Measurements from ENCODE around the gene ZFP92.

The ZFP92 gene

DNA sequence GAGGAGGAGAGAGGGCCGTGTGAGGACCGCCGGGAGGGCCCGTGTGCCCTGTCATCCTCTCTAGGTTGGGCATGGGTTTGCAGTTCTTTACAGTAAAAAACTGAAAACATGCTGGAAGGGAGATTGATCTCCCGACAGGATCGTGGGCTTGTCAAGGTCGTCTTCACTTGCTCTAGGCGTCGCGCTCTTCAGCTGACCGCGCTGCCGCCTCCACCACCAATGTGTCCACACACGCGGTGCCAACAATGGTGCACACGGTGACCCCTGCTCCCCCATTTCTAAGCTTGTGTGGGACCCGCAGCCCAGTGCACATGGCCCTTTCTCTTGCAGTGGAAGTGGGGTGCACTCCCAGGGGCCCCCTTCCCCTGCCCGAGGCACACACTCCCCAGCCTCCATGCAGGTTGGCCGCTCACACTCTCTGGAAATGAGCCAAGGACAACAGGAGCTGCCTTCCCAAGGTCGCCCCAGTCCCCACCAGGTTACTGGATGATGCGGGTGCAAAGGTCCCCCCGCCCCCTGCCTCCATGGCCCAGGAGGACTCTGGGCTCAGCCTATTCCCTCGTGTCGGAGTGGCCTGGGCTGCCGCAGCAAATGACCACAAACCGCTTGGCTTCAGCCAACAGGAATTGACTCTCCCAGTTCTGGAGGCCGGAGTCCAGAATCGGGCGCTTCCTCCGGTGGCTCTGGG lies 1.7 kb upstream of the ZFP92 start:
- DNase-seq, result no peak

DNA sequence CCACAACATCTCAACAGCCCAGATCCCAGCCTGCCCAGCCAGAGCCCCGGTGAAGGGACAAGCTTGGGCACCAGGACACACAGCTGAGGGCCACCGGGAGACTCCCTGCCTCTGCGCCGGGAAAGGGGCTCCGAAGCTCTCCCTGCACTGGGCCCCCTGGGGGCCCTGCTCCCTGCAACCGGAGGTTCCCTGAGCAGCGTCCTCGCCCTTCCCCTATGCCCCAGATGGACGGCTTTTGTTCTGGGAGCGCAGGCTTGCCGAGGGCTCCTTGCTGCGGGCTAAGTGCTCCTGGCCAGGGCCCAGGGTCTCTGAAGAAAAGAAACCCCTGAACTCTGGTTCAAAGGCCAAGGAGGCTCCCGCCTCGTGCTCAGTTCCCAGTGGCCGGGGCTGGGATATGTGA lies 899 bp upstream of the ZFP92 start:
- DNase-seq, result no peak

DNA sequence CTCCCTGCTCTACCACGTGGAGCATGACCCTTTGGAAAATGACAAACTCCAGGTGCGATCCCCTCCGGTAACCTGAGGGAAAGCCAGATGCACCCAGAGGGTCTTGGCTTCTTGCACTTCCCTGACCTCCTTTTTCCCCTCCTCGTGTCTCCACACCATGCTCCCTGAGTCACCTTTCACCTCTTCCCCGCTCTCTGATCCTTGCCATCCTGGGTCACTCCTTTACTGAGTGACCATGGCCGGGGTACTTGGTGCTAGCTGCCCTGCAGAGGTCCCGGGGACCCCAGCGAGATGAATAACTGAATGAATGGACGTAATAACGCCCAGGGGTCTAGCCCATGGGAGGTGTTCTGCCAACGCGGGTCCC lies 401 bp upstream of the ZFP92 start:
- no peak for DNase-seq

DNA sequence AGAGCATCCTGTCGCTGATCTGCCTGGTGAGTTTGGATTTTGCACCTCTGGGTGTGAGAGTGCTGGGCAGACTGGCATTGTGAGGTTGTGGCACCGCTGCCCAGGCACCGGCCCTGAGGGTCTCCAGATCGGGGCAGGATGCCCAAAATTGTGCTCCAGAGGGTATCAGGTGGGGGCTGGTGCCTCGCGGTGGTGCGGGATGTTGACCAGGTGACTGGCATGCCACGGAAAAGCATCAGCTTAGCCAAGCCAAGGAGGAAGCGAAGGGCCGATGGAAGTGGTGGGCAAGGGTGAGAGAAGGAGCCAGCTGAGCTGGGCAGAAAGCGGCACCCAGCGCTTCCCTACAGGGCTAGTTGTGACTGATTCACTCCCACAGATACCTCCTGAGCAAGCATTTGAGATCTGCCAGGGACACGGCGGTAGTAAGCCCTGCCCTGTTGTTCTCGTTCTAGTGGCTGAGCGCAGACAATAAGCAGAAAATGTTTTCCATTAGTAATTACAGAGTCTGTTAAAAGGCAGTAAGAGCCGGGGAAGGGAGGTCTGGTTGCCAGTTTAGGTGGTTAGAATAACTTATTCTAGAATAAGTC lies 809 bp downstream of the ZFP92 start:
- no peak for DNase-seq

DNA sequence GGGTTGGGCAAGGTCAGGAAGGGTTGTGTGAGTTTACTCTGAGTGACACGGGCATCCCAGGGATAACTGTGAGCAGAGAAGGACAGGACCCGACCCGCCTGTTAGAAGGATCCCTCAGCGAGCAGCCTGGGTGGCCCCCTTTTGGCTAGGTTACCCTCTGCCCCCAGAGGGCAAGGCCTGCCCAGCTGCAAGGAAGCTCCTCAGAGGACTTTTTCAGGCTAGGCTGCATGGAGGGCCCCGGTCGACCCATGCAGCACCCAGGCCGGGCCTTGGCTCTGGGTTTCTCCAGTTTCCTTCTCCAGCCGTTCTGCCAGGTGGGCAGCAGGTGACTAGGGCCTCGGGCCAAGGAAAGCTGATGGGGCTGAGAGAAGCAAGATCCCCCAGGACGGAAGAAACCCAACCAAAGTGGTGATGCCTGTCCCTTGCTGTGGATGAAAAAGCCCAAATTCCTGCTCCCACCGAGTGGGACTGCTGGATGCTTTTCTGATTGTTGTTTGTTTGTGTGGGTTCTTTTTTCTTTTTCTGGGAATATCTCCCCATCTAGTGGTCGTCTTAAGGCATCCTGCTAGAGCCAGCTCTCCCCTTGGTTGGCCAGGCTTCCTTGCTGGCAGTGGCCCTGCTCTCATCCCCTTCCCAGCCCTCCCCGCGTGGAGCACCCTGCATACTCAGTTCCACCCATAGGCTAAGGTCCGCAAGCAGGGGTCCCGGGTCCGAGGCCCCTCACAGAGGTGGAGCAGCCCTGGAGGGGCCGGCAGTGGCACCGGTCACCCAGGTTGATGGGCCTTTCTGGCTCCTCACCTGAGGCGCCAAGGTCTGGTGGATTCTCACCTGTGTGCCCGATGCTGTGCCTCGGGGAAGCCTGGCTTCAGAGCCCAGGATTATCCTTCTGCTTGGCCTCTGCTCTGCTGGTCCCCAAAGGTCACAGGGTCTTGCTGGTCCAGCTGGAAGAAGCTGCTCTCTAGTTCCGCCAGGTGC lies 1.8 kb downstream of the ZFP92 start:
- no peak for DNase-seq

DNA sequence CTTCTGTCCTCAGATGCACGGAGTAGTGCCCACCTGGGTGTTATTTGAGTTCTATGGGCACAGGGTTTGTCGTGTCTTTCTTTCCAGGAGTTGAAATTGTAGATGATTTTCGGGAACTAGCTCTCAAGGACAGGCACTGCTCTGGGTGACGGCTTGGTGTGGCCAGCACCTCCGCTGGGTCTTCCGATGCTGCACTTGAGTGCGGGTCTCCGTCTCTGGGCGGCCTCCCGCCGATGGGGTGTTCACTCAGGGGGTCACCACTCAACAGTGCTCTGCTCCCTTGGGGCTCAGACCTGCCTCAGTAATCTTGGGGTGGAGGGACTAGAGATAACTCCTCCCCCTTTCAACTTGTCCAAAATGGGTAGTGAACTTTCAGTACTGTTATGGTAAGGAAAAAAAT lies 2.5 kb downstream of the ZFP92 start:
- no peak for DNase-seq

DNA sequence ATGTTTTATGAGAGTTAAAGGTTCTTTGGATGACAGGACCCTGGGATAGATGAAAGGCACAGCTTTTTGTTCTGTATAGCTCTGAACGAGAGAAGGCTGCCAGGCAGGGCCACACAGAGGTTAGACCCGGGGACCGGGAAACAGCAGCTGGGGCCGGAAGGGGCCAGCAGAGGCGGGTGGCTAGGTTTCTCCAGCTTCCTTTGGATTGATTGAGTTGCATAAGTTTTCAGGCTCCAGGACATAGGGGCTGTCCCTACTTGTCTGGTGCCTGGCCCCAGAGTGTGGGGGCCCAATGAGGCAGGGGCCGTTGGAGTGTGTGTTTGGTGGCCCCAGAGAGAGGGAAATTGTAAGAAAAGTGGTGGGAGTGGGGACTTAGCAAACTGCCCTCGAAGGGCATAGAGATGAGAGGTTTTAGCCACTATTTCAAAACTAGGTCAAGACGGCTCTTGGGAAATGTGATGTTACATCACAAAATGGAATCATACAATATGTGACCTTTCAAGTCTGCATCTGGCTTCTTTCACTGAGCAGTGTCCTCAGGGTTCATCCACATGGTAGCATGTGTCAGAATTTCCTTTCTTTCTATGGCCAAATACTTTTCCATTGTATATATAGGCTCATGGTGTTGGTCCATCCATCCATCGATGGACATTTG lies 3.7 kb downstream of the ZFP92 start:
- no peak for DNase-seq

DNA sequence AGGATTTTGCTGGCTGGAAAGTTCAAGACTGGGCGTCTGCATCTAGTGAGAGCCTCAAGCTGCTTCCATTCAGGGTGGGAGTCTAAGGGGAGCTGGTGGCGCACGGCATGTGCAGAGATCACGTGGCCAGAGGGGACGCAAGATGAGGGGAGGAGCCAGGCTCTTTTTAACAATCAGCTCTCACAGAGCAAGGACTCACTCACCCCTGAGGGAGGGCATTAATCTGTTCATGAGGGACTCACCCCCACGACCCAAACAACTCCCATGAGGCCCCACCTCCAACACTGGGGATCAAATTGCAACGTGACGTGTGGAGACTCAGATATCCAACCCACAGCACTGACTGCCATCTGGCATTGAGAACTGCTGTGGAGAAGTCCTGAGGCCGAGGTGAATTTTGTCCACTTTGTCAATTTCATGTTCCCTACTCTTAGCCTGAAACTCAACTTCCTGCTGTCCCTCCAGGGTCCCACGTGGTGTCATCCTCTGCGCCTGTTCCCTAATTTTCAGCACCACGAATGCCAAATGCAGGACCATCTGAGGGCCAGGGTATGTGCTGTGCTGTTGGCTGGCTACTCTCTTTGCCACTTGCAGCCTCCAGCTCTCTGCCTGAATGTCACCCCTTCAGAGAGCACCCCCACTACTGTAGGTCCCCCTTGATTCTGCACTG lies 5.6 kb downstream of the ZFP92 start:
- no peak for DNase-seq

DNA sequence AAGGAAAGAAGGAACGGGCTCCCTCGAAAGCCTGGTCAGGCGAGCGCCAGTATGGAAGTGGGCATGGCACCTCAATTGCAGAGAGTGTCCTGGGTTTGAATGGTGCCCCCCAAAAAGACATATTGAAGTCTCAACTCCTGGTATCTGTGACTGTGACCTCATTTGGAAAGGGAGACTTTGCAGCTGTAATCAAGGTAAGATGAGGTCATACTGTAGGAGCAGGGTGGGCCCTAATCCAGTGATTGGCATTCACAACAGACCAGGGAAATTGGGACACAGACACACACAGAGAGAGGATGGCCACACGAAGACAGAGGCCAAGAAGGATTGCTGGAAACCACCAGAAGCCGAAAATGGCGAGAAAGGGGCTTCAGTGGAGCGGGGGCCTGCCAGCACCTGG lies 6.4 kb downstream of the ZFP92 start:
- no peak for DNase-seq

DNA sequence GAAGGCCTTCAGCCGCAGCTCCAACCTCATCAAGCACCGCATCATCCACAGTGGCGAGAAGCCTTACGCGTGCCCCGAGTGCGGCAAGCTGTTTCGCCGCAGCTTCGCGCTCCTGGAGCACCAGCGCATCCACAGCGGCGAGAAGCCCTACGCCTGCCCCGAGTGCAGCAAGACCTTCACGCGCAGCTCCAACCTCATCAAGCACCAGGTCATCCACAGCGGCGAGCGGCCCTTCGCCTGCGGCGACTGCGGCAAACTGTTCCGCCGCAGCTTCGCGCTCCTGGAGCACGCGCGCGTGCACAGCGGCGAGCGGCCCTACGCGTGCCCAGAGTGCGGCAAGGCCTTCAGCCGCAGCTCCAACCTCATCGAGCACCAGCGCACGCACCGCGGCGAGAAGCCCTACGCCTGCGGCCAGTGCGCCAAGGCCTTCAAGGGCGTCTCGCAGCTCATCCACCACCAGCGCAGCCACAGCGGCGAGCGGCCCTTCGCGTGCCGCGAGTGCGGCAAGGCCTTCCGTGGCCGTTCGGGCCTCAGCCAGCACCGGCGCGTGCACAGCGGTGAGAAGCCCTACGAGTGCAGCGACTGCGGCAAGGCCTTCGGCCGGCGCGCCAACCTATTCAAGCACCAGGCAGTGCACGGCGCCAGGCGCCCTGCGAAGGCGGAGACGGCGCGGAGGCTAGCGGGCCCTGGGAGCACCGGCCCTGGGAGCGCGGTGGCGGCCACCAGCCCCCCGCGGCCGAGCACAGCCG lies 9.8 kb downstream of the ZFP92 start:
- no peak for DNase-seq

DNA sequence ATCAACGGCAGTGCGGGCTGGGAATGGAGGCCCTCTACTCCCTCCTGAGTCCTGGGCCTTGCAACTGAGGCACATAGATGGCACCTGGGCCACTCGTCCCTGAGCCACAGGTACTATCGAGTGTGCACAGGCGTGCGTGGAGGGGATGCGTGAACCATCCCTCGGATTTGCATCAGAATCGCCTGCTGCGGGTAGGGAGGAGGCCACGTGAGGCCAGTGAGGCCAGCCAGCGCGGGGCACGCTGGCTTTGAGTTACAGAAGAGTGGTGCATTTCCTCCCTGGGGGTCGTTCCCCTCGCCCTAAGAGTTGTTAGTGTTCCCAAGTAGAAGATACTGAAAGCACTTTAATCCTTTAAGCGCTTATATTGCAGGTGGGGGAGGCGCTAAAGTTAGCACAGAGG lies 10.6 kb downstream of the ZFP92 start:
- DNase-seq, result no peak

DNA sequence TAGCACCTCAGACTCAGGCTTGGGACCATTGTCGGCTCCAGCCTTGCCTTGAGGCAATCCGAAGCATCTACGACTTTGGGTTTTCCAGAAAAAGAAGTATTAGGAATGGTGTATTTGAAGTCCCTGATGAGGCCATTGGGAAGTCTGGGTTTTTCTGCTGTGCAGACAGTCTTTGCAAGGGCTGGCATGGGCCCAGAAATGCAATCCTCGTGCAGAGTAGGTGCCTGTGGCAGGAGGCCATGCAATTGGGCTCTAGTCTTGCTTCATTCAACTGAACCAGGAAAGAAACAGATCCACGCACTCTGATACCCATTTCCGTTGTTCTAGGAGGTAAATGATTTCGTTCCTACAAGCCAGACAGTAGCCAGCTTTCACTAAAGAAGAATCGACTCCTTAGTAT lies 12.4 kb downstream of the ZFP92 start:
- no peak for DNase-seq

DNA sequence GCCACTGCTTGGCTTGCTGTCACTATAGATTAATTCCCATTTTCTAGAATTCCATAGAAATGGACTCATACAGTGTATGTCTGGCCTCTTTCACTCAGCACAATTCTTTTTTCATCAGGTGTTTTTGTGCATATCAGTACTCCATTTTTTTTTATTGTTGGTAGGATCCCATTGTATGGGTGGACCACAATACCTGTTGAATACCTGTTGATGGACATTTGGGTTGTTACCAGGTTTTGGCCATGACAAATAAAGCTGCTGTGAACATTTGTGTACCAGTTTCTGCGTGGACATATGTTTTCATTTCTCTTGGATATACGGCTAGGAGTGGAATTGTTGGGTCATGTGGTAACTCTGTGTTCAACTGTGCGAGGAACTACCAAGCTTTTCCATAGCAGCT lies 14.9 kb downstream of the ZFP92 start:
- no peak for DNase-seq

DNA sequence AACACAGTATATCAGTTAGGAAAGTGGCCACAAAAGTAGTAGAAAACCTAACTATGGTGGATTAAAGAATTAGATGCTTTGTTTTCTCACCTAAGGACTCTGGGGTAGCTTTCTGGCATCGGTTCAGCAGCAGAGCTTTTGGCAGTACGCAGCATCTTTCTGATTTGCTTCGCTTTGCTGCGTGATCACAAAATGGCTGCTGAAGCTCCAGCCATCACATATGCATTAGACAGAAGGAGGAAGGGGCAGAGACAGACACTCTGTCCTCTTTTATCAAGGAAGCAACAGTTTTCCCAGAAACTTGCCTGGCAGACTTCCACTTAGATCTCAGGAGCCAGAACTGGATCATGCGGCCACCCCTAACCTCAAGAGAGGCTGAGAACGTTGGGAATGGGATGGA lies 19.5 kb downstream of the ZFP92 start:
- no peak for DNase-seq

DNA sequence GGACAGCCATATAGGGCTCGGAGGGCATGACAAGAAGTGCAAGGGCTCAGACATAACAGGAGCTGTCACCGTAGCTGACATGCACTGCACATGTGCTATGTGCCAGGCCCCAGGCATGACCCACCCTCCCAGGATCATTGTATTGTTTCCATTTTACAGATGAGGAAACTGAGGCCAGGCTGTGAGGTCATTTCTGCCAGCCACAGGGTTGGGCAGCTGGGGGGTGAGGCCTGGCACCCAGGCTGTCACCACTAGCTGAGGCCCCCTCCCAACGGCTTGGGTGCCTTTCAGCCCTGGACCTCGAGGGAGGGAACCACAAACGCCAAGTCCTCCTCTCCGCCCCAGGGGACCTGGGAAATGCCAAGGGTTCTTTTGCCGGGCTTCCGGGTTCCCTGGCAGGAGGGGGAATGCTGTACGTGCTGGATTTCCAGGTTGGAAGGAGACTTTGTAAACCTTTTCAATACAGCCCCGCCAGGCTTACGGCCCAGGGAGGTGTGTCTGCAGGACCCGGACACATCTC lies 21.9 kb downstream of the ZFP92 start:
- DNase-seq, result no peak

DNA sequence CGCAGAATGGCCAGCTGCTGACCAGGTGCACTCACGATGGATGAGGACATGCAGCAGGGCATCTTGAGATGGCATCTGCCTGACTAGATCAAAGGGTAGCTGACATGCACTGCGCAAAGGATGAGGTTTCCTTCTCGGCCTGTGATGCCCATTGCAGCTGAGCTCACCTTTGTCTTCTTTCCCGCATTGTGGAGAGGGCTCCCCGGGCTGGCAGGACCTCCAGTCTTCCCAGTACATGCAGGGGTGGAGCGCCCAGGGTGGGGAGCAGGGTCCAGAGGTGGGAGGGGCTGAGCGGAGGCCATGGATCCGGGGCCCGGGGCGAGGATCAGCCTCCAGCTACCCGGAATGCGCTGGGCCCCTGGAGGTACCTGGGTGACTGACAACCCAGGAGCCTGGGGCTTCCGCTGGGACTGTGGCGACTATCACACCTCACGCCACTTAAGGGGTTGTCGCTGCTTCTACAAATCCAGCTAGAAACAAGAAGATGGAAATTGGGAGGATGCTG lies 22.6 kb downstream of the ZFP92 start:
- DNase-seq, result no peak

DNA sequence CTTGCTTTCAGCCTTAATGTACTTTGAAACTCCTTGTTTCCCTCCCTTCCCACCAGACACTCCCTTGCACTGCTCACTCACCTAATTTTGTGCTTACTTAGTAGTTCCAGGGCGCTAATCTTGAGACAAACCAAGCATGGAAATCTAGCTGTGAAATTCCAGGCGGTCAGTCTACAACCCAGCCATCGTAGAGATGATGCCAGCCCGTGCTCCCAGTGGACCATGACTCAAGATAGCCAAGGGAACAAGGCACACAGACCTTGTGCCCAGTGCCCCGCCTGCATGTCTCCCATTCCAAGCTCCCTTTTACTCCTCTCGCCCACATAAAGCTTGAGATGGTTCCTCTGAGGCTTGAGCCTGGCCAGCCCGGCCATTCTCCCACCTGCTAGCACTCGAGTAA lies 23.5 kb downstream of the ZFP92 start:
- DNase-seq, result no peak

DNA sequence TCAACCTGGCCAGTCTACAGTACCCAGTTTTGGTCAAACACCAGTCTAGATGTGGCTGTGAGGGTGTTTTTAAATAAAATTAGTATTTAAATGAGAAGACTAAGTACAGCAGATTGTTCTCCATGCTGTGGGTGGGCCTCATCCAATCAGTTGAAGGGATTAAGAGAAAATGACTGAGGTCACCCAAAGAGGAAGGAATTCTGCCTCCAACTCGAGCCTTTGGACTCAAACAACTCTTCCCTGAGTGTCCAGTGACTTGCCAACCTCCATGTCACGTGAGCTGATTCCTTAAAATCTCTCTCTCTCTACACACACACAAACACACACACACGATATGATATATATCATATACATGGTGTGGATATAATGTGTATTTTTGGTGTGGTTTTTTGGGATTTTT lies 24.6 kb downstream of the ZFP92 start:
- no peak for DNase-seq

DNA sequence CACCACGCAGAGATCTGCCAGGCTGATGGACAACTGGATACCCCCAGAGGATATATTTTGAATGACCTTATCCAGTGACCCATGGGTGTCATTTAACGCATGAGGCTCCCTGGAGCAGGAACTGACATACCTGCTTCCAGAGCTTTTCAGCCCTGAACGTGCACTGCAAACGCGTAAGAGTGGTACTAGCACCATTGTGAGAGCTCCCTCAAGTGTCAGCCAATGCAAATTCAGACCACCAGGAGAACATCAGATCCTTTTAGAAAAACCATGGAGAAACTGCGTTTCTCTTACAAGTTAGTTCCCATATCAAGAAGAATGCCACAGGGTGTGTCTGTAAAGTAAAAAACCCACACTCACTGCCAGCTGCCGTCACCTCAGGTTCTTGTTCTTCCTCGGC lies 27.3 kb downstream of the ZFP92 start:
- DNase-seq, result no peak

DNA sequence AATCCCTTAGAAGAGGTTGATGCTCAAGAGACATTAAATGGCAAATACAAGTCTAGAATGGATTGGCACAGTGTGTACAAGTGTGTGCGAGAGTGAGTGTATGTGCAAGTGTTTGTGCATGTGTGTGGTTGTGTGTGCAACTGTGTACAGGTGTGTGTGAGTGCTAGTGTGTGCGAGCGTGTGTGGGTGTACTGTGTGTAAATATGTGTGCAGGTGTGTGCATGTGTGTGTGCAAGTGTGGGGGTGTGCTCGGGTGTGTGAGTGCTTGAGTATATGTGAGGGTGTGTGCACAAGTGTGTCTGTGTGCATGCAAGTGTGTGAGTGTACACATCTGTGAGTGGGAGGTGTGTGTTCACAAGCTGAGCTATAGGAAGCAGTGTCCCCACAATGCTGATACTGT lies 28.7 kb downstream of the ZFP92 start:
- no peak for DNase-seq

DNA sequence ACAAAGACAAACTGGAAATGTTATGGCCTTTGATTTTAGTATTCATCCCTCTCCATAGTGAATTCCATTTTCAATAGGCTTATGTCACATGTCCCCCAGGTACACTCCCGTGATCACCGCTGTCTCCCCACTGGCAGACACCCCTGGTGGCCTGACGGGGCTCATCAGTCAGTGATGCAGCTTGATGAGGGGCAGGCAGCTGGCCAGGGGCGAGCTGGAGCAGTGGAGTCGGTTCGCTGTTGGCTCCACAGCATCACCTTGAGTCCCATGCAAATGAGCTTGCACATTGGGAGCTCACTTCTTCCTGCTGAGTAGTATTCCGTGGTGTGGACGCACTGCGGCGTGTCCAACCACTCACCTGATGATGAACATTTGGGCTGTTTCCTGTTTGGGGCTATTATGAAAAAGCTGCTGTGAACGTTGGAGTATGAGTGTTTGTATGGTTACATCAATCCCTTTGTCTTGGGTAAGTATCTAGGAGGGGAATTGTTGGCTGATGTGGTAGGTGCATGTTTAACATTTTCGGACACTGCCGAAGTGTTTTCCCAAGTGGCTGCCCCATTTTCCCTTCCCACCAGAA lies 29.4 kb downstream of the ZFP92 start:
- no peak for DNase-seq

Measured in left hindlimb (tissue), 1 donor.